Measurements from ENCODE around the gene LAX1. TPM values are rescaled to one million over a fixed set of nuclear protein-coding genes. Genes with fewer than 3 reads are reported as not detected.
"Not testable (repeated sequence)": the region's sequence is repeated elsewhere in the genome, so short reads cannot be mapped to it uniquely, and the experiment has no call there.

LAX1 gene
- total RNA-seq, 1 experiment from 2014 or later, result not detected

GRCh38 chr1:203760506-203760905 lies 4.5 kb upstream of the LAX1 start:
- H3K9me3 ChIP-seq, result no peaks in the 10 kb centered on the region
- H3K27me3 ChIP-seq, result no peaks in the 10 kb centered on the region
- no peaks in the 10 kb centered on the region for H3K36me3 ChIP-seq
- no peak overlapping the region for H3K4me3 ChIP-seq
- DNase-seq, result no peak

- H3K9me3 ChIP-seq, result not testable (repeated sequence)
- DNase-seq, result peak; percentile 32
These were observed 3.0 kb upstream of the LAX1 start for GRCh38 chr1:203761958-203762357.

GRCh38 chr1:203763505-203763904 lies 1.5 kb upstream of the LAX1 start:
- no peaks in the 10 kb centered on the region for H3K27me3 ChIP-seq
- H3K9me3 ChIP-seq, result no peaks in the 10 kb centered on the region
- no peak for DNase-seq
- H3K4me3 ChIP-seq, result no peak overlapping the region
- no peaks in the 10 kb centered on the region for H3K36me3 ChIP-seq

More at GRCh38 chr1:203761958-203762357, 3.0 kb upstream of the LAX1 start:
- not testable (repeated sequence) for H3K4me3 ChIP-seq, H3K27me3 ChIP-seq, H3K36me3 ChIP-seq

- no peak for DNase-seq
- Histone ChIP-seq H3K36me3 (no peaks in the 10 kb centered on the region), H3K4me3 (no peak overlapping the region), H3K9me3 (no peaks in the 10 kb centered on the region), H3K27me3 (no peaks in the 10 kb centered on the region)
These were observed 616 bp upstream of the LAX1 start for GRCh38 chr1:203764105-203765028.

GRCh38 chr1:203768256-203768655 lies 3.3 kb downstream of the LAX1 start:
- no peak overlapping the region for H3K4me3 ChIP-seq

GRCh38 chr1:203769505-203770343 lies 4.7 kb downstream of the LAX1 start:
- peak; percentile 89 for DNase-seq
- no peak overlapping the region for H3K4me3 ChIP-seq

More at GRCh38 chr1:203768256-203768655, 3.3 kb downstream of the LAX1 start:
- DNase-seq, result no peak
- Histone ChIP-seq H3K27me3 (no peaks in the 10 kb centered on the region), H3K9me3 (no peaks in the 10 kb centered on the region), H3K36me3 (no peaks in the 10 kb centered on the region)

GRCh38 chr1:203771901-203772301 lies 6.9 kb downstream of the LAX1 start:
- H3K27me3 ChIP-seq, result no peaks in the 10 kb centered on the region
- peak; percentile 50 for DNase-seq
- no peak overlapping the region for H3K4me3 ChIP-seq
- no peaks in the 10 kb centered on the region for H3K9me3 ChIP-seq
- no peaks in the 10 kb centered on the region for H3K36me3 ChIP-seq

More at GRCh38 chr1:203769505-203770343, 4.7 kb downstream of the LAX1 start:
- no peaks in the 10 kb centered on the region for H3K36me3 ChIP-seq
- no peaks in the 10 kb centered on the region for H3K27me3 ChIP-seq
- H3K9me3 ChIP-seq, result no peaks in the 10 kb centered on the region

- H3K36me3 ChIP-seq, result no peaks in the 10 kb centered on the region
- H3K4me3 ChIP-seq, result no peak overlapping the region
- no peaks in the 10 kb centered on the region for H3K27me3 ChIP-seq
- no peak for DNase-seq
- H3K9me3 ChIP-seq, result no peaks in the 10 kb centered on the region
These were observed 7.9 kb downstream of the LAX1 start for GRCh38 chr1:203772836-203773235.

GRCh38 chr1:203776636-203777035 lies 11.7 kb downstream of the LAX1 start:
- Histone ChIP-seq H3K9me3 (no peaks in the 10 kb centered on the region), H3K27me3 (no peaks in the 10 kb centered on the region), H3K36me3 (no peaks in the 10 kb centered on the region), H3K4me3 (no peak overlapping the region)
- DNase-seq, result no peak

- no peak for DNase-seq
- no peaks in the 10 kb centered on the region for H3K36me3 ChIP-seq
- no peak overlapping the region for H3K4me3 ChIP-seq
- no peaks in the 10 kb centered on the region for H3K27me3 ChIP-seq
- H3K9me3 ChIP-seq, result no peaks in the 10 kb centered on the region
These were observed 12.6 kb downstream of the LAX1 start for GRCh38 chr1:203777596-203777995.

- H3K9me3 ChIP-seq, result no peaks in the 10 kb centered on the region
- H3K36me3 ChIP-seq, result no peaks in the 10 kb centered on the region
These were observed 13.2 kb downstream of the LAX1 start for GRCh38 chr1:203778146-203778545.

GRCh38 chr1:203778789-203779188 lies 13.8 kb downstream of the LAX1 start:
- no peaks in the 10 kb centered on the region for H3K36me3 ChIP-seq
- H3K4me3 ChIP-seq, result no peak overlapping the region
- DNase-seq, result no peak
- no peaks in the 10 kb centered on the region for H3K27me3 ChIP-seq
- no peaks in the 10 kb centered on the region for H3K9me3 ChIP-seq

More at GRCh38 chr1:203778146-203778545, 13.2 kb downstream of the LAX1 start:
- Histone ChIP-seq H3K27me3 (no peaks in the 10 kb centered on the region), H3K4me3 (no peak overlapping the region)
- no peak for DNase-seq

- DNase-seq, result no peak
- H3K36me3 ChIP-seq, result no peaks in the 10 kb centered on the region
- no peak overlapping the region for H3K4me3 ChIP-seq
- H3K27me3 ChIP-seq, result no peaks in the 10 kb centered on the region
- H3K9me3 ChIP-seq, result 0 out of 2 replicates have a peak, but pooled peaks cover 2% of the 10 kb centered on the region
These were observed 17.0 kb downstream of the LAX1 start for GRCh38 chr1:203781962-203782361.

- Histone ChIP-seq H3K36me3 (no peaks in the 10 kb centered on the region), H3K27me3 (no peaks in the 10 kb centered on the region), H3K4me3 (no peak overlapping the region), H3K9me3 (peaks cover 5% of the 10 kb centered on the region; the same call in 1 of the 2 replicates)
- DNase-seq, result no peak
These were observed 25.0 kb downstream of the LAX1 start for GRCh38 chr1:203789966-203790365.

- no peak for DNase-seq
- H3K27me3 ChIP-seq, result no peaks in the 10 kb centered on the region
- H3K36me3 ChIP-seq, result peaks cover 6% of the 10 kb centered on the region
- H3K9me3 ChIP-seq, result peaks cover 3% of the 10 kb centered on the region; the same call in 1 of the 2 replicates
- no peak overlapping the region for H3K4me3 ChIP-seq
These were observed 26.5 kb downstream of the LAX1 start for GRCh38 chr1:203791498-203791897.

- Histone ChIP-seq H3K9me3 (peaks cover 3% of the 10 kb centered on the region; the same call in 1 of the 2 replicates), H3K36me3 (peaks cover 16% of the 10 kb centered on the region), H3K27me3 (no peaks in the 10 kb centered on the region), H3K4me3 (no peak overlapping the region)
- DNase-seq, result no peak
These were observed 27.5 kb downstream of the LAX1 start for GRCh38 chr1:203792486-203792885.

- H3K36me3 ChIP-seq, result peaks cover 26% of the 10 kb centered on the region
These were observed 28.6 kb downstream of the LAX1 start for GRCh38 chr1:203793561-203793960.

More at GRCh38 chr1:203793561-203793960, 28.6 kb downstream of the LAX1 start:
- not testable (repeated sequence) for H3K4me3 ChIP-seq, H3K27me3 ChIP-seq, H3K9me3 ChIP-seq, DNase-seq

Measured in MG63 (cell line).